Effector memory CD4-positive, alpha-beta T cell (primary cell): ENCODE data around the gene SP8.

Source experiments
- DNase-seq, 3 donors: peaks; one replicate each; pipeline ENCODE4 v3.0.0-alpha.2; 2020
- H3K27ac ChIP-seq: 2 replicates; pipeline ENCODE4 v1.7.0; 2013; ENCODE audit warnings: mild to moderate bottlenecking, low read length, moderate library complexity; ENCODE audit not compliant: insufficient read depth, poor library complexity, severe bottlenecking
- H3K27me3 ChIP-seq: replicated peaks from 2 replicates; pipeline ENCODE4 v1.7.0; 2013; ENCODE audit warnings: mild to moderate bottlenecking, low read length; ENCODE audit not compliant: insufficient read depth, control insufficient read depth, poor library complexity, severe bottlenecking
- H3K36me3 ChIP-seq: 2 replicates; pipeline ENCODE4 v1.7.0; 2013; ENCODE audit warnings: mild to moderate bottlenecking, low read length, moderate library complexity; ENCODE audit not compliant: control insufficient read depth, insufficient read depth
- H3K4me1 ChIP-seq: 2 replicates; pipeline ENCODE4 v1.7.0; 2013; ENCODE audit warnings: low read length, mild to moderate bottlenecking; ENCODE audit not compliant: control insufficient read depth, insufficient read depth, poor library complexity, severe bottlenecking
- H3K4me3 ChIP-seq: 2 replicates; pipeline ENCODE4 v1.7.0; 2013; ENCODE audit warnings: low read length, low read depth, mild to moderate bottlenecking; ENCODE audit not compliant: insufficient read depth, poor library complexity, severe bottlenecking
- H3K9me3 ChIP-seq: 2 replicates; pipeline ENCODE4 v1.7.0; 2013; ENCODE audit warnings: mild to moderate bottlenecking, low read length, moderate library complexity; ENCODE audit not compliant: control insufficient read depth

The SP8 gene

GRCh38 chr7:20737840-20738448 lies 48.7 kb downstream of the SP8 start:
- DNase-seq, result no peak
- Histone ChIP-seq H3K36me3 (no peaks in the 10 kb centered on the region), H3K9me3 (no peaks in the 10 kb centered on the region), H3K27ac (no peak overlapping the region), H3K4me3 (no peak overlapping the region), H3K27me3 (no peaks in the 10 kb centered on the region), H3K4me1 (no peaks in the 10 kb centered on the region)

- Histone ChIP-seq H3K4me3 (no peak overlapping the region), H3K27ac (no peak overlapping the region), H3K9me3 (no peaks in the 10 kb centered on the region), H3K36me3 (no peaks in the 10 kb centered on the region), H3K4me1 (no peaks in the 10 kb centered on the region), H3K27me3 (no peaks in the 10 kb centered on the region)
- no peak for DNase-seq
Measured at GRCh38 chr7:20735346-20736065, 51.2 kb downstream of the SP8 start.
